ENCODE data around the gene CABP7. TPM values are rescaled to one million over a fixed set of nuclear protein-coding genes. Genes with fewer than 3 reads are reported as not detected.
A peak's percentile ranks its signal among the peaks of the same experiment; 100 is the strongest.

Gene CABP7
- total RNA-seq, 4 donors from 2014 or later: 0.48 TPM; not detected in 3

GRCh38 chr22:29697853-29698598 lies 21.8 kb upstream of the CABP7 start:
- Histone ChIP-seq H3K27me3 (peaks cover 14% of the 10 kb centered on the region), H3K27ac (no peak overlapping the region), H3K4me1 (peaks cover 71% of the 10 kb centered on the region), H3K9me3 (no peaks in the 10 kb centered on the region), H3K4me3 (no peak overlapping the region), H3K36me3 (peaks cover 21% of the 10 kb centered on the region)
- 68% methylated on average over 16 of the region's 16 CpGs for WGBS
- no peak for TF ChIP-seq POLR2A (IDR thresholded peaks at IDR 0.05)
- no peak for TF ChIP-seq EP300 (IDR thresholded peaks at IDR 0.05)
- no peak for TF ChIP-seq CTCF (IDR thresholded peaks at IDR 0.05)
- TF ChIP-seq POLR2AphosphoS5 (IDR thresholded peaks at IDR 0.05): no peak
- no peak for DNase-seq (ENCODE audit: low spot score in 2 of 2)

DNA sequence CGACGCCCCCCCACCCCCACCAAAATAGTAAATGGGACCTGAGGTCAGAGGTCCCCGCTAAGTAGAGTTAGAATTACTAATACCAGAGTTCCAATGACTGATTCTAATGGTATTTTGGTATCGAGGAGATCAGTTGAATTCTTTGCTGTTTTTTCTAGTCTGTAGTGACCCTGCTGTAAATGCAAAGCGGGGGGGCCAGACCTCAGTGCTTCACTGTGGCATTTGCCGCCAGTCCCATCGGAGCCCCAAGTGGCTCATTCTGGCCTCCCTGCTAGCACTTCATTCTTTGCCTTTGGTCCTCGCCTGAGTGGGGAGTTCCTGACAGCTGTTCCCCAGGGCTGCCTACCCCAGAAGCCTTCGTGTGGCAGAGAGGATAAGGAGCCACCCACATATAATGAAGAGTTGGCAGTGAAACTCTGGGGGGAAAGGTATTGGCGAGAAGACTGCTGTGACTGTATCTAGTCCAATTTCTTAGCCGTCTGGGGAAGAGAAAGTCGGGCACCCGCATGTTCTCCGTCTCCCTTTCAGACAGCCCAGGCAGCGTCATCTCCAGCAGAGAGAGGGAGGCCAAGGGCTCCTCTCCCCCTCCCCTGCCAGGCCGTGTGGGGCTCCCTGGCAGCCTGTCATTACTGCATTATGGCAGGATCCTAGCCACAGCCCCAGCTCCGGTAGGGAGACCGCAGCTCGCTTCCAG lies 19.4 kb upstream of the CABP7 start:
- 49% methylated on average over 15 of the region's 19 CpGs for WGBS
- Histone ChIP-seq H3K36me3 (peaks cover 17% of the 10 kb centered on the region), H3K27ac (no peak overlapping the region), H3K4me1 (peaks cover 52% of the 10 kb centered on the region), H3K4me3 (no peak overlapping the region), H3K27me3 (peaks cover 15% of the 10 kb centered on the region), H3K9me3 (no peaks in the 10 kb centered on the region)
- no peak for TF ChIP-seq POLR2AphosphoS5 (IDR thresholded peaks at IDR 0.05)
- TF ChIP-seq EP300 (IDR thresholded peaks at IDR 0.05): no peak
- no peak for TF ChIP-seq POLR2A (IDR thresholded peaks at IDR 0.05)
- no peak for TF ChIP-seq CTCF (IDR thresholded peaks at IDR 0.05)
- no peak for DNase-seq (ENCODE audit: low spot score in 2 of 2)

DNA sequence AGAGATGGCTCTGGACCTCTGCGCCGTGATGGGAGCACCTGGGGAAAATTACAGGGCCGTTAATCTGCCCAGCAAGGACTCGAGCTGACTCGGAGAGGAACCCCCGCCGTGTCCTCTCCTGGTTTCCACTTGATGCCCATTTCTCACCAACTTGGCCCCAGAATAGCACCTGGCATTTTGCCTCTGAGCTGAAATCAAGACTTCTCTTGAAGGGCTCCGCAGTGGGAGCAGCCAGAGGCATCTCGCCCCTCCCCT lies 19.0 kb upstream of the CABP7 start:
- H3K27ac ChIP-seq: no peak overlapping the region
- DNase-seq (ENCODE audit: low spot score in 2 of 2): peak in 1 of 2 donors; percentile 46
- no peak overlapping the region for H3K4me3 ChIP-seq
- H3K9me3 ChIP-seq: no peaks in the 10 kb centered on the region
- peaks cover 16% of the 10 kb centered on the region for H3K36me3 ChIP-seq
- TF ChIP-seq POLR2AphosphoS5 (IDR thresholded peaks at IDR 0.05) (no peak), EP300 (IDR thresholded peaks at IDR 0.05) (no peak), CTCF (IDR thresholded peaks at IDR 0.05) (no peak), POLR2A (IDR thresholded peaks at IDR 0.05) (no peak)
- H3K27me3 ChIP-seq: peaks cover 18% of the 10 kb centered on the region
- H3K4me1 ChIP-seq: peaks cover 47% of the 10 kb centered on the region
- WGBS: 18% methylated on average over 6 of the region's 9 CpGs

GRCh38 chr22:29701155-29701999 lies 18.4 kb upstream of the CABP7 start:
- Histone ChIP-seq H3K4me1 (peaks cover 47% of the 10 kb centered on the region), H3K9me3 (no peaks in the 10 kb centered on the region), H3K27me3 (peaks cover 19% of the 10 kb centered on the region), H3K4me3 (no peak overlapping the region), H3K27ac (no peak overlapping the region), H3K36me3 (peaks cover 16% of the 10 kb centered on the region)
- 28% methylated on average over 13 of the region's 14 CpGs for WGBS
- DNase-seq (ENCODE audit: low spot score in 2 of 2): peak in 1 of 2 donors; percentile 42
- TF ChIP-seq EP300 (IDR thresholded peaks at IDR 0.05) (no peak), POLR2A (IDR thresholded peaks at IDR 0.05) (no peak), POLR2AphosphoS5 (IDR thresholded peaks at IDR 0.05) (no peak), CTCF (IDR thresholded peaks at IDR 0.05) (no peak)

All from suprapubic skin (tissue), 4 donors.